ENCODE results near the gene L3MBTL4. TPM values are rescaled to one million over a fixed set of nuclear protein-coding genes. Genes with fewer than 3 reads are reported as not detected.
A peak's percentile ranks its signal among the peaks of the same experiment; 100 is the strongest.
"Not testable (repeated sequence)": the region's sequence is repeated elsewhere in the genome, so short reads cannot be mapped to it uniquely, and the experiment has no call there.

L3MBTL4 gene
- total RNA-seq, 1 donor from 2014 or later, result 17.5 TPM

DNA sequence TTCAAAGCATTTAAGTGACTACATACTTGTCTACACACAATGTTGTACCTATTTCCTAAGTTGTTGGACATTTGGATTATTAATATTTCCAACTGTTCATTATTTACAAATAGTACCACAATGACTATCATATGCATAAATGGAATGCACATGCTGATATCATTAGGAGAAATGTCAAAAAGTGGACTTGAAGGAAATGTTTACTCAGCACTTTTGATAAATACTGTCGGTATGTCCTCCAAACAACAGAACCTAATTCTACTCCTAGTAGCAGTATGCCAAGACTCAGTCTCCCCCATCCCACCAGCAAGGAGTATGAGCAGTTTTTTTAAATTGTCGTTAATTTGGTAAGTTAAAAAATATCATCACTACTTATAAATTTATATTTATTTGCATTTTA is 116.8 kb downstream of the L3MBTL4 start:
- DNase-seq, result no peak

DNA sequence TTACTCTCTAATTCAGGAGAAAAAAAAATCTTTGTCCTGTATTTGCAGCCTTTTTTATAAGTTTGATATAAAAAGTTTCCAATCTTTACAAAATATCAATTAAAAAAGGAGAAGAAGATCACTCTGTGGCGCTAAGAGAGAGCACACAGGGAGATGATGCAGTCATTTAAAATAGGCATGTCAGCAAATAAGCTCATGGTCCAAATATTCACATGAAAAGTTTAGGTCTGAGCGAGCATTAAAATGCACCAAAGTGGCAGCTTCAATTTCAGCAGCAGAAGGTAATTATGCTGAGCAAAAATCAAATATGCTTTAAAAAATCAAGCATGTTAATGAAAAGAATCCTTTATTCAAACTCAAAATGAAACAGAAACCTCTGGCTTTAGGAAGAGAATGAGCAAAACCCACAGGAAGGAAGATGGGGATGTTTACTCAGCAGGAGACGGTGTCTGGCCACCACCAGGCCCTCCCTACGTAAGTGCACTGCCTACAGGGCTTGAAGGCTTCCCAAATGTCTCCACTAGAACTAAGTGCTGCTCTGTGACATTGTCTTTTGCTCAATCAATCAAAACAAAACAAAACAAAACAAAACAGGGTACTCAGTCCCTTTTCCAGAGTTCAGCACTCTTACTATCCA is 120.4 kb downstream of the L3MBTL4 start:
- peak; percentile 11 for DNase-seq

DNA sequence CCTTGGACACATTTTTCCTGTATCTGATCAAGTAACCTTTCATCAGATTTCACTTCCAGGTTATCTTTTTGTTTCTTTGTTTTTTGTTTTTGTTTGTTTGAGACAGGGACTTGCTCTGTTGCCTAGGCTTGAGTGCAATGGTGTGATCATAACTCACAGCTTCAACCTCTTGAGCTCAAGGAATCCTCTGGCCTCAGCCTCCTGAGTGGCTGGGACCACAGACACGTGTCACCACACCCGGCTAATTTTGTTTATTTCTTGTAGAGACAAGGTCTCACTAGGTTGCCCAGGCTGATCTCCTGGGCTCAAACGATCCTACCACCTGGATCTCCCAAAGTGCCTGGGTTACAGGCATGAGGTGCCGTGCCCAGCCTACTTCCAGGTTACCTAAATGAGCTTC is 124.9 kb downstream of the L3MBTL4 start:
- no peak for DNase-seq

DNA sequence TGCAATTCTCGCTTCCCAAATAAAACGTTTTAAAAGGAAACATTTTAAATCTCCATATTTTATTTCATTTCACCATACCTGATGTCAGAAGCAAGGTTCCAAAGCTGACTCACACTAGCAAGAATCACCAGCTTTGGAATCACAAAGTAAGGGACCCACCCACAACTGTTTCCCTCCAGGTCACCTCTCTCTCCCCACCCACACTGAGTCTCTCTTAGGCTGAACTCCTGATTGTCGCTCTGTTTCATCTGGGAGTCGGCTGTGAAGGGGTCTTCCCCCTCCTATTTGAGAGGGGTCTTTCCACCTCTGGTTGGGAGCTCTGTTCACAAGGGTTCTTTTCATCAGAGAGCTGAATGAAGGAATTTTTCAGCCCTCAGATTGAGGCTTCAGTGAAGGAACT is 128.1 kb downstream of the L3MBTL4 start:
- no peak for DNase-seq

DNA sequence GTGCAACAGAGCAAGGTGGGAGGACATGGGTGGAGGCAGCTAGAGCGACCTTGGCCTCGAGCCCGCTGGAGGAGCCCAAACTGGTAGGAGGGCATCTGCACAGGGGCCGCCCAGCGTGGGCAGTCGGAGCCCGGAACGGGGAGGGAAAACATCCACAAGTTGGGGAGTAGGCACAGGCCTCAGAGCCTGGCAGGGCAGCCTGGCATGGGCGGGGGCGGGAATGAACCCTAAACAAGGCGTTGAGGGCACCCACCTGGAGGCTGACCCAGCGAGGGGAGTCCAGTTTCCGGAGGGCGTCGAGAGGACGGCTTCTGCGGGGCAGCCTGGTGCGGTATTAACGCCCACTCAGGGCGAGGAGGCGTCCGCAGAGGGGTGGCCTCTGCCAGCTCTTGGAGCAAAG is 129.9 kb downstream of the L3MBTL4 start:
- no peak for DNase-seq

DNA sequence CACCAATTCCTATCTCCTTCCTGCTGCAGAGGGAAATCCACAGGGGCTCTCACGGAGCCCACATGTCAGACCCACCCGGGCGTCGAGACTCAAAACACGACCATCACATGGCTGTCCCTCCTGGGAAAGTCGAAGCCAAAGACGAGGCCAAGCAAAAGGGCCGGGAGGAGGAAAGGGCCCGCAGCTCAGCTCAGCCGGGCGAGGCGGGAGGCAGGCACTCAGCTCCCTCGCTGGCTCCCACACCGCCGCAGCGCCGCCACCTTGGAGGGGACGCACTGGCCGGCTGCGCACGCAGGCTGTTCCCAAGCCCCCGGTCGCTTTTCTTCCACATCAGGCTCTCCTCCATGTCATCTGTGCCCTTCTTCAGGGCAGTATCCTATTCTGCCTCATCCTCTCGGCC is 130.4 kb downstream of the L3MBTL4 start:
- no peak for DNase-seq

DNA sequence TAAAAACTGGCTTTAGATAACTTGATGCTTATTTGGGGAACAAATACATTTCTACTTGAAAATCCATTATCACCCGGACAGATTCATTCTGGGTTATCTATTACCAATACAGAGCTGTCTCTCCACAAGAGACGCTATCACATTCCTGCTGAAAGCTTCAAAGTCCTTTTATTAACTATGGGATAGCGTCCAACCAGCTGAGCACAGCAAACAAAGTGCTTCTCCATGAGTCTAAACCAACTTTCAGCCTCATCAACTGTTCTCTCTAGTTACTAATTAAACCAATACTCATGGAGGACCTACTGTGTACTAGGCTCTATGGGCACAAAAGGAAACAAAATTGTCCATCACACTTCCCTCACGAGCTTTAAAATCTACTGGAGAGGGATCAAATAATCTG is 132.8 kb downstream of the L3MBTL4 start:
- no peak for DNase-seq

DNA sequence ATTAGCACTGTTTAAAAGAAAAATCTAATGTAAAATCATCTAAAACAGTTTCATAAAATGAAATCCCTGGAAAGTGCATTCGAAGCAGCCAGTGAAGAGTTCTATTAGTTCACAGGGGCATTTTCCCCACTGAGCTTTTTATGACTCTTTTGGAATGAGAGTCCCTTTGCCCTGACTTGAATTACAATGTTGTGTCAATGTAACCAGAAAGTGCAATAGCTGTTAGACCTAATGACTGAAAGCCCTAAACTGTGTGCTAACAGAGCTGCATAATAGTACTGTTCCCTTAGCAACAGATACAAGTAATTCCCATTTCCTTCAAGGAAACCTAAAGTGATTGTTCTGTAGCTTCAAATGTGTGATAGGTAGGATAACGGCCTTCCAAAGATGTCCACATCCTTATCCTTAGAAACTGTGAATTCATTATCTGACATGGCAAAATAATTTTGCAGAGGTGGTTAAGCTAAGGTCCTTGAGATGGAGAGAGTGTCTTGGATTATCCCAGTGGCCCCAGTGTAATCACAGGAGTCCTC is 134.4 kb downstream of the L3MBTL4 start:
- DNase-seq, result no peak

DNA sequence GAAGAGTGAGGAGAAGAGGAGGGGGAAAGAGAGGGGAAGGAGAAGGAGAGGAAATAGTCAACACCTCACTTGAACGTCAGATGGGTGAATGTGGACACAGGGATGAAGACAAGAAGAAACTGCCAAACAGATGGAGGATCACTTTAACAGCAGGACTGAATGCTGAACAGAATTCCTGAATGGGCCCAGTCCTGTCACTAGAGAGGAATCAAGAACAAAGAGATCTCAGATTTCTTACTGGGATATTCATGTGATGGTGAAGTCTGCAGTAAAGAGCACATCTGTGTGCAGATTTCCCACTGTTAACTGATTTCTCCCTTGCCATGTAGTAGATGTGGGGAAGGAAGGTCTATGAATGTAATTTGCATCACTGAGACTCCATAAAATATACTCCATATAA is 135.4 kb downstream of the L3MBTL4 start:
- DNase-seq, result no peak

DNA sequence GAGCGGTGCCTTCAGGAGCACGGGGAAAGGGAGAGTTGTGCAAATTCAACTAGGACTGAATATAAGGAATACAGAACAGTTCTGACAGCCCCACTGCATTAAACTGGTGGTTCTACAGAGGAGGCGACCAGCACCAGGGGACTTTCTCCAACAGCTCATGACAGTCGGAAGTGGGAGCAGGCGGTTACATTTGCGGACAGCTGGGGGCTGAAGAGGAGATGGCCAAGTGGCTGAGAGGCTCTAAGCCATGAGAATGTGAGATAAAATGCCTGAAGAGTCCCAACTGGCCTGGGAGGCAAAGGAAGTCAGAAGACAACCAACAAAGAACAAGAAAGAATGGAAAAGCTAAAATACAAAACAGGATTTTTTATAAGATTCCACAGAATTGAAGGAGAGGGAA is 141.3 kb downstream of the L3MBTL4 start:
- no peak for DNase-seq

DNA sequence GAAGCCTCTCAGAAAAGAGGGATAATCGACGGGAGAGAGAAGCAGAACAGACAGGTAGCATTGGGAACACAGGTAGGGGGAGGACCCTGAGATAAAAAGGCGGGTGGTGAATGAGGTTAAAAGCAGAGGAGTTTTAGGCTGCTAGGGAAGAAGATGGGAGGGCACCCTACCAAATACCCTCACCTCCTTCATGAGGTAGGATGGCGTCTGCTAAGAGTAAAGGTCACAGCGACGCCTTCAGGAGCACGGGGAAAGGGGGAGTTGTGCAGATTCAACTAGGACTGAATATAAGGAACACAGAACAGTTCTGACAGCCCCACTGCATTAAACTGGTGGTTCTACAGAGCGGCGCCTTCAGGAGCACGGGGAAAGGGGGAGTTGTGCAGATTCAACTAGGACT is 142.6 kb downstream of the L3MBTL4 start:
- not testable (repeated sequence) for DNase-seq

DNA sequence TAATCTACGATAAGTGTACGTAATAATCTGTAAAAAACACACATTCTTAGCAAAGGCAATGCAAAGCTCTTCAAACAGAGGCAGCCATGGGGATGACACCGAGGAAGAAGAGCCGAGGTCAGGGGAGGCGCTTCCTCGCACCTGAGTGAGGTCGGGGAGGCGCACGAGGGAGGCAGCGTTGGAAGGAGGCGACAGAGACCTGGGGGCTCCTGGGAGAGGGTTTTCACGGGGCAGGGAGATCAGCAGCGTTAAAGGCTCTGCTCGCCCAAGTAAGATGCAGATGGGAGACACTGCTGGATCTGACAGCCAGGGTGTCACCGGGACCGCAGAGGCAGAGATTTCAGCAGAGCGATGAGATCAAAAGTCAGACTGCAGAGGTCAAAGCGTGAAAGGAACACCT is 143.1 kb downstream of the L3MBTL4 start:
- DNase-seq, result no peak

DNA sequence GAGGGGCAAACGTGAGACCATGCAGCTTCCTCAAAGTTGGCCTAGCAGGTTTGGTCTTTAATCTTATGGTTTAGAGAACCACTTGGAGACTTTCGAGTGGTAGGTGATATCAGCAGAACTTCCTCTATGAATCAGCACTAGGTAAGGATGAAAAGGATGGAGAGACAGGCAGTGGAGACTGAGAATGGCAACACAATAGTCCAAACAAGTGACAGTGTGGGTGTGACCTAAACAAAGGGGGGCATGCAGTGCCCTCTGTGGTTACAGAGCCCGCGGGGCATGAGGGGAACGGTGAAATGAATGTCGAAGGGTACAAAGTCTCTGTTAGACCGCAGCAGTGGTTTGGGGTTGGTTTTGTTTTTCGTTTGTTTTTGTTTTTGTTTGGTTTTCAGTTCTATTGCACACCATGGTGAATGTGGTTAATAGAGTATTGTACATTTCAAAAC is 143.9 kb downstream of the L3MBTL4 start:
- no peak for DNase-seq

DNA sequence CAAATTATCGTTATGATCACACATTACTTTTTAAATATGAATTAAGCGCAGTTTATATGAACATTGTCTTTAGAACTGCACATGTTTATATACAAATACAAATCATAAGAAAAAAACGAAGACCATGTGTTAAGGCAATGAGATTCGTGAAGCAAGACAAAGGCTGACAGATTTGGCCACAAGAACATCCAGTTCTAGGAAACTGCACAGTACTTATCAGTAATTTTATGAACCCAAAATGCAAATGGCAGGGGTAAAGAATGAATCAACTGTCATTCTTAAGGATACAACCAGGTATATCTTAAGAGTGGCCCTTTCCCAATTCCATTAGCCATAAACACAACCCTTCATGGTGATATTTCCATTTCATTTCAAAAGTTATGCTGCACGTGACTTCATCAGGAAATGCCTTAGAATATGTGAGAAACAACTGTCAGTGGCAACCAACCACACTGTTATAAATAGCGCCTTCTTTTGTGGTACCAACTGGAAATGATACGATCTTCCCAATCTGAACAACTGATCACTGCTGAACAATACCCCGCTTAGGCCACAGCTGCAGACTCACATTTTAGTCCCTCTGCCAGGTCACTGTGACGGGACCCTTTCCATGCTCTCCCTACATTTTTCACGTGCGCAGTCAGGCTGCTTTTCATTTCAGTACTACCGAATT is 144.9 kb downstream of the L3MBTL4 start:
- DNase-seq, result no peak

DNA sequence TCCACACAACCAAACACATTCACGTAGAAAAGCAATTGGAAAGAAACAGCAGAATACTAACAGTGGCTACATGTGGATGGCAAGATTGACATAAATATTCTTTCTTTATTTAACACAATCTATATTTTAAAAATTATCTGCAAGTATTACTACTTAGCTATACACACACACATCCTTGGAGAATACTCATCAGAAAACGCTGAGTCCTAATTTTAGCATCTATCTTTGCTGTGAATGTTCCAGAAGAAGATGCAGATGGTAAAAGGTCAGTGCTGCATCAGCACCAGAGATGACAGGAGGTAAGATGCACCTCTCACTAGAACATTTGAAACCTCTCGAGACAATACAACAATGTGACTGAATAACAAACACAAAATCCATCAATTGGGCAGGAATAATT is 148.5 kb downstream of the L3MBTL4 start:
- DNase-seq, result no peak

DNA sequence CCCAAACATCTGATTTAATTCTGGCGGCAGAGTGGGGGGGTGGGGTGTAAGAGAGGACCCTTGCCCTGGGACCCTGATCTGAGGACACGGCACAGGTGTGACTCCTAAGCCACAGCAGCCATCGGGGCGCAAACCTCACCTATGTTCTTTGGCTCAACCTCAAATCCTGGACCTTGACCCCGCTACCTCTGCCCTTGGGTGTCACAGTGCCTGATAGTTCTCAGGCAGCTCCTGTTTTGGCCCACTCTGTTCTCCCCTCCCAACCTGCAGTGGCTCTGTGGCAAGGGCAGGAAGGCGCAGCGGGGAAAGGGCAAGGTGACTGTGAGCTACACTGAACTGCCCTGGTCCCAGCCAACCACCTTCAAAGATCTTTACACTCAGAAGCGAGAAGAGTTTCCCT is 152.8 kb downstream of the L3MBTL4 start:
- no peak for DNase-seq

DNA sequence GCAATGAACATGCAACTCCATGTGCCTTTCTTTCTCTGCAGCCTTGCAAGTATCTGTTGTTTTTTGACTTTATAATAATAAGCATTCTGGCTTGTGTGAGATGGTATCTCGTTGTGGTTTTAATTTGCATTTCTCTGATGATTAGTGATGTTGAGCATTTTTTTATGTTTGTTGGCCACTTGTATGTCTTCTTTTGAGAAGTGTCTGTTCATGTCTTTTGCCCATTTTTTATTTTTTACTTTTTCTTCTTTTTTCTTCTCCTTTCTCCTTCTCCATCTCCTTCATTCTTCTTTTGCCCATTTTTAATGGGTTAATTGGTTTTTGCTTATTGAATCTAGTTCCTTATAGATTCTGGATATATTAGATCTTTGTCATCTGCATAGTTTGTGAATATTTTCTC is 155.4 kb downstream of the L3MBTL4 start:
- DNase-seq, result not testable (repeated sequence)

DNA sequence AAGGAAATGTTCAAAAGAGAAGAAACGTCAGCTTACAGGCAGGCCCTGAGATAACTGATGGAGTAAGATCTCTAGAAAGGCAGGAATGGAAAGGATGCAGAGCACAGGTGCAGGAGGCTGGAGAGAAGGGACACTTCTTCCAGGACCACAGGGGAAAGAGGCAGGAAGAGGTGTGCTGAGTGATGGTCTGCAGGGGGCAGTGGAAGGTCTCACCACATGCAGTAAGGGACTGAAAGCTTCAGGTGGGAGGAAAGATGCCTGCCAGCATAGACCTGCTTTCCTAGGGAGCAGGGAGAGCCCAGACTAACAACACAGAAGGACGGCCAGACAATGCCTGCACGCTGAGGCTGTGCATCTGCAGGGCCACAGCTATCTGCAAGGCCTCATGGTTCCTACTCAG is 156.8 kb downstream of the L3MBTL4 start:
- DNase-seq, result no peak

DNA sequence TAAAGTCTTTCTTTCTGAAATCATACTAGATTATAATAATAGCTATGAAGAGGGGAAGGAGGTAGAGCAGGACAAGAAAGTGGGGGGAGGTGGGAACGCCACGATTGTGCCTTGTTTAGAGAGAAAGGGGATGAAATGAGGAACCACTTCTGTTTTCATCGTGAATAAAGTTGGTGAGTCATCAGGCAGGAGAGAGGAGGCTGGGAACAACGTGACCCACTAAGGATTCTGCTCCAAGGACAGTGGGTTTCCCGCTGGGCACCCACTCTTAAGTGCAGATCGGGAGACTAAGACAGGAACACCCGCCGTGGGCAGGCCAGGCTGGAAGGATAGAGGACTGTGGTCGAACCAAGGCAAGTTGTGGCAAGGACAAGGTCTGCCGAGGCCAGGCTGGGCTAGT is 158.2 kb downstream of the L3MBTL4 start:
- DNase-seq, result no peak

DNA sequence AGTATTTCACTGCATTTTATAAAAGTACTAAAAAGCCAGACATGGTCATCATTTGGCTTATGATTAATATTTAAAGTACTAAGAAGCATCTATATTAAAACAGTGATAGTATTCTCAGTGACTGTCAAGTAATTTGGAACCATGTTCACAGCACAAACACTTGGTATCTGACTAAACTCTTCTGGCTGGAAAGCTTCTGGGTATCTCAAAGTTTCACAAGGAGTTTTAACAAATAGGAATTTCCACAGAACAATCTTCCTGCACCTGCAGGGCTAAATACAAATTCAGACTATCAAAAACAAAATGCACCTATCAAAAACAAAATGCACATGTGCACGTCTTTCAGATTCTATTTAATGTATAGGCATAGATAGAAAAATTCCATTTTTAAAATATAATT is 158.8 kb downstream of the L3MBTL4 start:
- DNase-seq, result no peak

DNA sequence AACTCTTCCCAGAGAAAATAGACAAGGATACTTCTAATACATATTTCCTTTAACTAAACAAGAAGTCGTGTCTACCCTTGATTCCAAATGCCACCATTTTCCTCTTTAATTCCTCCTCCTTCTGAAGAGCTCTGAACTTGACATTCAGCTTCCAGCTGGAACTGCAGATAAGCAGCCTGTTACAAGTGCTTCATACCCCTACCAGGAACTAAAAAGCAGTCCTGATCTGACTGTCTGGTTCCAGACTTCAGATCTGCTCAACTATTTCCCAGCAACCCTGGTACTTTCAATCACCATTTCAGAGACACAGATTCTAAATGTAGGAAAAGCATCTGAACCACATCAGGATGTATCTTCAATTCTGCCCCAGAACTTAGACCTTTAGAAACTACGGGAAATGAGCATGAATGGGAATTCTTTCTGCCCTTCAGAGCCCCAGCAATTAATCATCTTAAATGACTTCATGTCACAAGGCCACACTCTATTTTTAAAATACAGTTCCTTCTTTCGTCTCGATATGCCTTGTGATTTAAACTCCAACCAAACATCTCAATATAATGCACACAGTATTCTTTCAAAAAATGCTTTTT is 159.5 kb downstream of the L3MBTL4 start:
- DNase-seq, result no peak

DNA sequence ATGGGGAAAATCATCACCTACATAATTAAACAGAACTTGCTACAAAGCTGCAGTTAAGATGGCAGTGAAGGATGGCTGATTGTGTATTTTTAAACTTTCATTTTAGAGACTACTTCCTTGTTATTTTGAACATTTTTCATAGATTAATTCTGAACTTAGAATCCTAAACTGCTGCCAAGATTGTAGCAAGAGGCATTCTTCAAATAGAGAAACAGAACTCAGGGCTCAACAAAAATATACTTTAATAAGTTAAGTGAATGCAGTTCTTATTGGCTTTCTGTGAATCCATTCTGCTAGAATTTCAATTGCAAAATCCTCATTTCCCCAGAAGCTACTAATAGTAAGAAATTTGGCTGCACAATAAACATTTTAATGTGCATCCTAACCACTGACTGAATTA is 160.3 kb downstream of the L3MBTL4 start:
- peak; percentile 12 for DNase-seq

DNA sequence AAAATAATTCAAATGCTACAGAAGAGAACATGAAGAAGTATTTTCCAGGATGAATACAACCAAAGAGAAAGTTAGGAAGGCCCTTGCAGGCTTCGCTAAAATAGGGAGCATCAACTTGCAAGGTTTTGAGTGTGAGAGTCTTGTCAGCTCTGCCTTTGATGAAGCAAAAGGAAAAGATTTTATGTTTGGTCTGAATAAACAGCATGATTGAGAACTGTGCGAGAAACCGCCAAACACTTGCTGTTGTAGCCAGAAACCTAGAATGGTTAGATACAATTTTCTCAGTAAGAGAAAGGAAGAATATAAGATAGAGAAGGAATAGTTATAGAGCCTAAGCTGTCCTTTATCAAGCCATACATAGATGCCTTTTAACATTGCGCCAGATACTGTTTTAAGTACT is 163.6 kb downstream of the L3MBTL4 start:
- no peak for DNase-seq

DNA sequence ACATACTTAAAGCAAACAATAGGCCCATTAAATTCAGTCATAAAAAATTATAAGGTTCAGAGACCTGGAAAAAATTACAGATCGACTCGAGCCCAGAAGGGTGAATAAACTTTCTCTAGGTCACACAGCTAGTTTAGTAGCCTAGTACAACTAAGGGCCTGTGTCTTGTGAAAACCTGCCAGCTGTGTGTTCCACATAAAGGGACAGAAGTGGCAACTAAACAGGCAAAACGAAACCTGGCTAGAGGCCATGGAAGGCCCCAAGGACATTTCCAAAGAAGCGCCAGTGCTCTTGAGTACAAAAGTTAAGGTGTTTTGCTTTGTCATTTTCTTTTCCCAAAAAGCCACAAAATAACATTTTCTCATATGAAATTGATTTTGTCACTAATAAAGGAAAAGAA is 164.9 kb downstream of the L3MBTL4 start:
- no peak for DNase-seq

All from skin of body (tissue), 2 donors.